GM18526 (cell line): ENCODE measurements around the gene ACER3.

Experiments
- POLR2A ChIP-seq: IDR thresholded peaks from 3 replicates; pipeline ENCODE4 v1.6.1; 2011; ENCODE audit not compliant: insufficient read length; ENCODE audit errors: extremely low read depth

Gene ACER3

GRCh38 chr11:77068457-77069335 lies 208.0 kb downstream of the ACER3 start:
- no peak for TF ChIP-seq POLR2A

GRCh38 chr11:77069336-77069968 lies 208.7 kb downstream of the ACER3 start:
- no peak for TF ChIP-seq POLR2A

GRCh38 chr11:77069969-77070582 lies 209.4 kb downstream of the ACER3 start:
- no peak for TF ChIP-seq POLR2A

GRCh38 chr11:77071077-77071476 lies 210.4 kb downstream of the ACER3 start:
- no peak for TF ChIP-seq POLR2A

GRCh38 chr11:77071671-77072605 lies 211.2 kb downstream of the ACER3 start:
- TF ChIP-seq POLR2A = no peak

- TF ChIP-seq POLR2A = no peak
Measured at GRCh38 chr11:77072851-77073327, 212.2 kb downstream of the ACER3 start.

GRCh38 chr11:77073328-77074001 lies 212.7 kb downstream of the ACER3 start:
- TF ChIP-seq POLR2A = no peak

GRCh38 chr11:77074205-77074604 lies 213.5 kb downstream of the ACER3 start:
- no peak for TF ChIP-seq POLR2A

GRCh38 chr11:77074626-77075221 lies 214.0 kb downstream of the ACER3 start:
- TF ChIP-seq POLR2A = no peak

GRCh38 chr11:77075425-77075905 lies 214.7 kb downstream of the ACER3 start:
- no peak for TF ChIP-seq POLR2A
